HG03135 (cell line): ENCODE data around the gene RMND1.
"Not testable (repeated sequence)": the region's sequence is repeated elsewhere in the genome, so short reads cannot be mapped to it uniquely, and the experiment has no call there.

Source experiments
- ATAC-seq: cut with Tn5 transposase; IDR thresholded peaks from one replicate; pipeline ENCODE4 v1.9.1; 2021; ENCODE audit warnings: mild to moderate bottlenecking, moderate library complexity; ENCODE audit not compliant: unreplicated experiment

The RMND1 gene

DNA sequence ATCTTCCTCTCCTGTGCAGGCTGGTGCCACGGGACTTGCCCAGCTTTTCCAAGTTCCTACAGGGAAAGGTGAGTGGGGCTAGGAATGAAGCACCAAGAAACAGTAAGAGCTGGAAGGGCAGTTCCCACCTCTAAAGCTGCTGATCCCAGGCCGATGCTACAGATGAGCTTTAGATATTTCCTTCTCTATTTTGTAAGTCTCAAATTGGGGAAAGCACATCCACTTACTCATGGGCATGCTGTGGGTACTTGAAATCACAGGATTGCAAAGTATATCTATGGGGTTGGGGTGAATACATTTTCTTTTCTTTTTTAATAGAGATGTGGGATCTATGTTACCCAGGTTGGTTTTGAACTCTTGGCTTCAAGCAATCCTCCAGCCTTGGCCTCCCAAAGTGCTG is 63.7 kb downstream of the RMND1 start:
- no peak for ATAC-seq

DNA sequence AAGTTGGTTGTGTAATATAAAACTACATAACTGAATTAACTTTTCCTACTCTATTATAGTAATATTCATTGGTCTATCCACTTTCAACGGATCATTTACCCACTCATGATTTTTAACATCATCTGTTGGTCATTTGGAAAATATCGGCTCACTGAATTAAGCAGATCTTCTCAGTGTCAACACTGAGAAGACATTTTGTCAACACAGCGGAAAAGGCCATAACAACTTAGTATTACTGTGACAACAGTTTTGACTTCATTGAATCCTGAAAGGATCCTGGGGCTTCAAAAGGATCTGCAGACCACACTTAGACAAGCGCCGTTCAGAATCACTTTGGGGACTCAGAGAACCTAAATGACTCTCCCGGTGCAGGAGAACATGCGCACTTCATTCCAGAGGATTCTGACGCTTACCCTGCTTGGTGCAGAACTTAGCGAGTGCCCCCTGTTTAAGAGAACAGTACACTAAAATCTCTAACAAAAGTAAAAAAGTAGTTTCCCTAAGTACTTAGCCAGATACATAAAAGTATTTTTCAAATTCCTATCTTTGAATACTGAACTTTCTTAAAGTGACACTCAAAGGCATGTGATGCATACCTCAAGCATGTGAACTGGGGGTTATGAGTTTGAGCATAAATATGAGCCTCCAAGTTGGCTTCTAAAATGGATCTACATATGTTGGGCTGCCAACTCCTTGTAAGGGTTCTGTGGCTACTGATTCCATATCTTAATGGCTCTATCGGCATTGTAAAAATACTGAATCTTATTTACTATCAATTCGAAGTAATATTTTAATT is 64.6 kb downstream of the RMND1 start:
- no peak for ATAC-seq

DNA sequence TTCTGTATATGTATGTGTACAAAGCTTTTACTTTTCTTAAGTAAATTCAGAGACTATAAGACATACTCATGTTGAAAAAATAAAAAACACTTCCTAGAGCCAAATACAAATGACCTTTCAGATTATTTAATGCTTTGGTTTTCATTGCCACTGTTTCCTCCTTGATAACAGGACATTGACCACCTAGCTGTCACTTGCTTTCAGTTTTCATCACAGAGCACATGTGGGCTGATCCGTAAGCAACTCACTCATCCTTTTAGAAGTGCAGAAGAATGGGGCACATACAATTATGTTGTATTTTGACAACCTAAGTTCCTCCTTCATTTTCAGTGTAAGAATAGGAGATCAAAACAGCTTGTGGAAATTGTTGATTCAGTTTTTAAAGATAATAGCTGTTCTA is 66.7 kb downstream of the RMND1 start:
- ATAC-seq: no peak

- no peak for ATAC-seq
These were observed 67.8 kb downstream of the RMND1 start for GRCh38 chr6:151384151-151384550.

DNA sequence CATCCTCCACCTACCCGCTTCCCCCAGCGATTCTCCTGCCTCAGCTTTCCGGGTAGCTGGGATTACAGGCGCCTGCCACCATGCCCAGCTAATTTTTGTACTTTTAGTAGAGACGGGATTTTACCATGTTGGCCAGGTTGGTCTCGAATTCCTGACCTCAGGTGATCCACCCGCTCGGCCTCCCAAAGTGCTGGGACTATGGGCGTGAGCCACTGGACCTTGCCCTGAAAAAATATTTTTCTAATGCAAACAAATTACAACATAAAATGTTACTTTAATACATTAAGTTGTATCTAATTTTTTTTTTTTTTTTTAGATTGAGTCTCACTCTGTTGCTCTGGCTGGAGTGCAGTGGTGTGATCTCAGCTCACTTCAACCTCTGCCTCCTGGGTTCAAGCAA is 69.3 kb downstream of the RMND1 start:
- ATAC-seq: not testable (repeated sequence)

DNA sequence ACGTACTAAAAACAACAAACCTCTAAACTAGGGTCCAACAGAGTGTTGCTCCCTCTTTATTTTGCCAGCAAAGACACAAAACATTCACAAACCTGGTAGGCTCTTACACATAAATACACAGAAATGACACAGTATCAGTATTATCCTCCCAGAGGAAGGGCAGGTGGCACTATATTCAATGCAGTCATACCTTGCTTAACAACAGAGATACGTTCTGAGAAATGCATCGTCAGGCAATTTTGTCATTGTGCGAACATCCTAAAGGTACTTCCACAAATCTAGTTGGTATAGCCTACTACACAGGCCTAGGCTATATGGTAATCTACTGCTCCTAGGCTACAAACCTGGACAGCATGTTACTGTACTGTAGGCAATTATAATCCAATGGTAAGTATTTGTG is 70.2 kb downstream of the RMND1 start:
- no peak for ATAC-seq

GRCh38 chr6:151380848-151381205 is 71.1 kb downstream of the RMND1 start:
- no peak for ATAC-seq

GRCh38 chr6:151379933-151380847 is 71.7 kb downstream of the RMND1 start:
- peak; percentile 59 for ATAC-seq

DNA sequence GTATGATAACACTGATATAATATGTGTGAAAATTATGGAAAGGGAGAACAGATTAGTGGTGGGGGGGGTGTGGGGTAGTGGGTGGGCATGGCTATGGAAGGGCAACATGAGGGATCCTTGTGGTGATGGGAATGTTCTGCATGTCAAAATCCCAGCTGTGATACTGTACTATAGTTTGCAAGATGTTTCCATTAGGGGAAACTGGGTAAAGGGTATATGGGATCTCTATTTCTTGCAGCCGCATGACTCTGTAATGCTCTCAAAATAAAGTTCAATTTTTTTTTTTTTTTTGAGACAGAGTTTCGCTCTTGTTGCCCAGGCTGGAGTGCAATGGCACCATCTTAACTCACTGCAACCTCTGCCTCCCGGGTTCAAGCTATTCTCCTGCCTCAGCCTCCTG is 74.8 kb downstream of the RMND1 start:
- ATAC-seq: no peak

- ATAC-seq: peak; percentile 37
These were observed 75.5 kb downstream of the RMND1 start for GRCh38 chr6:151376440-151376839.

GRCh38 chr6:151375833-151376232 is 76.1 kb downstream of the RMND1 start:
- no peak for ATAC-seq

DNA sequence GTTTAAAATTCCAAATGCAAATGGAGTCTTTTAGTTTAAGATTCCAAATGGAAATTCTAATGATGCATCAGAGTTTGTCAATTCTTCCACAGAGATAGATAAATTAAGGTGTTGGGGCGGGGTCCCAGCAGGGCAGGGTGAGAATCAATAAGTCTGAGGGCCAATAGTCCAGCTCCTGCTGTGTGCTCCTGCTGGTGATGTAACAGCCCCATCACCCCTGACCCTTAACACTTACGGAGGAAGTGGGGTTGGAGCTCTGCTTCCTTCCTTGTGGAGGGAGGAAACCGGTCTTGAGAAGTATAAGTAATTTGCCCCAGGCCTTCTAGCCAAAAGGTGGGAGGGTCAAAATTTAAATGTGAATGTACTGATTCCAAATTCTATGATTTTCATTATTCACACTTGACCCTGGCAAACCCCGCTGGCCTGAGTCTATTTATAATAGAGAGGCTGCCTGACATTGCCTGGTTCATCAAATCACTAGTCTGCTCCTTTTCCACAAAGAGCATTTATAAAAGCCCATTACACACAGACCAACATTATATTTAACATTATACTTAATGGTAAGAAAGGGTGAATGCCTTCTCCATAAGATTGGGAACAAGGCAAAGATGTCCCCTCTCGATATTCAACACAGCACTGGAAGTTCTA is 77.8 kb downstream of the RMND1 start:
- ATAC-seq: no peak

- ATAC-seq: no peak
These were observed 79.8 kb downstream of the RMND1 start for GRCh38 chr6:151372164-151372563.

DNA sequence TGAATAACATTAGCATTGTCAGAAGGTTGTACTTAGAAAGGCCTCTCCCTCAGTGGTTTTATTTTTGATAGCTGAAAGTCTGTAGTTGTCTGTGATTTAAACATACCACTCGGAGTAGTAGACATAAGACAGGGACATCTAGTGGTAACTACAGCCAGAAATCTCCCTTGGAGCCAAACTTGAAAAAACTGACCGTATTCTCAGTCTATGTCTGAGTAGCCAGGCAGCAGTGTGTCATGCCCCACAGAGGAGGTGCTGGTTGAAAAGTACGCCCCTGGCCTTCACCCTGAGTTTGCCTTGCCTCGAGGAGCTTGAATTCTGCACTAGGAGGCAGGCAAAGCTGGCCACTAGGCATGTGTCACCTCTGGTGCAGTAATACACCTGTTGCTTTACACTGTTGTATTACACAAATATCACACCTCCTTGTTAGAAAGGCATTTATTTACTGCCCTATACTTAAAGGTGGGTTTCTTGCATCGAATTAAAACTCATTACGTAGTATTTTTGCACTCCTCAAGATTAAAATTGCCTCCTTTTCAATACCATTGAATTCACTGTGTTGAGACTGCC is 81.3 kb downstream of the RMND1 start:
- no peak for ATAC-seq

DNA sequence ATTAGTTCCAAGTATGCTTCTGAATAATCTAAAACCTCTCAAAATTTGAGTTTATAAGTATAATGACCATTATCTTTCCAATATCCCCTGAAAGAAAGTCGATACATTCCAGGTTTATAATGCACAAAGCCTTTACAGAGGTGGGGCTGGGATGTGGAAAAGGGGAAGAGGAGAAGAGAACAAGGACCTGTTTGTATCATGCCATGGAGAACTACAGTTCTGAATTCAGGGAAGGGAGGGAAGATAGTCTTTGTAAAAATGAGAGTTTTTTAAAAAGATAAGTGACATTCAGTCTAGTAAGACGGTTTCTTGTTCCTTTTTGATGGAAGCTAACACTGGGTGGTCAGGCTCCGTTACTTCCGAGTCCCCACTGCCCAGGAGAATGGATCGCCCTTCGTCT is 86.7 kb downstream of the RMND1 start:
- ATAC-seq: no peak

DNA sequence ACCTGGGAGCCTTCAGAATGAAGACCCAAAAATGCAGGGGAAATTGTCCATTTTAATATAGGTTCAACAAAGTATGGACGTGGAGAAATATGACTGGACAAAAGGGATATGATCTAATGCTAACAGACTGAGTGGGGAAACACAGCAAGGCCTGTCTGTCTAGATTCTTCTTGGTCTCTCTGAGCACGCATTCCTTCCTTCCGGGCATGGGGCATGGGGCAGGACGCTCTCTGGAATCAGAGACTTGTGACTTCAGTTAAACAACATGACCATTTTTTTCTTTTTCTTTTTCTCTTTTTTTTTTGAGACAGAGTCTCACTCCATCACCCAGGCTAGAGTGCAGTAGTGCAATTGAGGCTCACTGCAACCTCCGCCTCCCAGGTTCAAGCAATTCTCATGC is 92.4 kb downstream of the RMND1 start:
- ATAC-seq: no peak

DNA sequence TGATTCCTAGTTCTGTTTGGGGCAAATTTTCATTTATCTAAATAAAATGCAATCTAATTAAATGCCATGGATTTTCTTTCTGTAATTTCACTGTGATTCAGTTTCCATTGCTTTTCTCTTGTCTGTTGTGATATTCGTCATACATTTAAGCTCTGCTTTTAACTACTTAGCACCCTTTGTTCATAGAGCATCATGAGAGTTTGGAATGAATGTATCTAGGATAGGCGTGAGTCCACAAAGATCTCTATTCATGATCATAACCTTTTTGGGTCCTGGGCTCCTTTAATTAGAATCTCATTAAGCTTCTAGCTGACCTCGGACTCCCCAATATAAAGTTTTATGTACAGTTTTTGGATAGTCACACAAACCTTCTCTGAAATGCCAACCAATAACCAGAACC is 93.5 kb downstream of the RMND1 start:
- no peak for ATAC-seq

DNA sequence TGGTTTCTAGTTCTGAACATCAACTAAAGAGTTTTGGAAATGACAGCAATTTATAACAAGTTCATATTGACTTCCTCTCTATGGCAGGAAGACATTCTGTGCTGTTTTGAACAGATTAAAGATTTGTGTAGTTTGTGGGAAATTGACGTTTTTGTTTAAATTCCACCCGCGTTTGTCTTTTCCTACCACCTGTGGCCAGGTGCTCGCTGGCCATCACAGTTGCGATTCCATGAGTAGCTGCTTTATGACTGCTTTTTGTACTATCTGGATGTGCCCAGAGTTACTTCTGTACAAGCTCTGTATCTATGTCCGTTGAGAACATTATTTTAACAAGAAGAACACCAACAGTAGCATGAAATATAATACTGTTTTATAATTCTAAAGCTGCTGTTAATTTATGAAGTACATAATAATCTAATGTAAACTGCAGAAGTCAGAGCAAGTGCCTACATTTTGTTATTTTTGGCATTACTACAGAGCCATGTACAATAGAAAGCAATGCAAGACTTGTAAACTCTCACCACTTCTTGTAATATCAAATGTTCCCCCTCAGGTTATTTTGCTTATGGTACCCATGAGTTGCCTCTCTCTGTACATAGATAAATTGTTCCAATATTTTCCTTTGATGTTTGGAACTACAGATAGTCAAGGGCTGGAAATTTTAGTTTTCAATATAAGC is 94.0 kb downstream of the RMND1 start:
- ATAC-seq: no peak

DNA sequence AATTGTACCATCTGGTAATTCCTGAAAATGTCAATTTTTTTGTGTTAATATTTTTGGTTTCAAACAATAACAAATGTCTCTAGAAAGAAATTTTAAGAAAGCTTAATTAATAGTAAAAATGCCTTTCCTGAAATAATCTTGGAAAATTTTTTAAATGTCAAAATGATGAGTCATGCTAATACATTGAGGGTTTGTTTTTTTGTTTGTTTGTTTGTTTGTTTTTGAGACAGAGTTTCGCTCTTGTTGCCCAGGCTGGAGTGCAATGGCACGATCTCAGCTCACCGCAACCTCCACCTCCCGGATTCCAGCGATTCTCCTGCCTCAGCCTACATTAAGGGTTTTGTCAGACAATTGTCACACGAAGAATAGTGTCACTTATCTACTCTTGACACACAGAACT is 94.9 kb downstream of the RMND1 start:
- ATAC-seq: not testable (repeated sequence)
